Measurements from ENCODE around the gene APH1A. TPM values are rescaled to one million over a fixed set of nuclear protein-coding genes. Genes with fewer than 3 reads are reported as not detected.
"Not testable (repeated sequence)": the region's sequence is repeated elsewhere in the genome, so short reads cannot be mapped to it uniquely, and the experiment has no call there.

Gene APH1A
- total RNA-seq: 100 to 1,000 TPM; 115 to 140 TPM

DNA sequence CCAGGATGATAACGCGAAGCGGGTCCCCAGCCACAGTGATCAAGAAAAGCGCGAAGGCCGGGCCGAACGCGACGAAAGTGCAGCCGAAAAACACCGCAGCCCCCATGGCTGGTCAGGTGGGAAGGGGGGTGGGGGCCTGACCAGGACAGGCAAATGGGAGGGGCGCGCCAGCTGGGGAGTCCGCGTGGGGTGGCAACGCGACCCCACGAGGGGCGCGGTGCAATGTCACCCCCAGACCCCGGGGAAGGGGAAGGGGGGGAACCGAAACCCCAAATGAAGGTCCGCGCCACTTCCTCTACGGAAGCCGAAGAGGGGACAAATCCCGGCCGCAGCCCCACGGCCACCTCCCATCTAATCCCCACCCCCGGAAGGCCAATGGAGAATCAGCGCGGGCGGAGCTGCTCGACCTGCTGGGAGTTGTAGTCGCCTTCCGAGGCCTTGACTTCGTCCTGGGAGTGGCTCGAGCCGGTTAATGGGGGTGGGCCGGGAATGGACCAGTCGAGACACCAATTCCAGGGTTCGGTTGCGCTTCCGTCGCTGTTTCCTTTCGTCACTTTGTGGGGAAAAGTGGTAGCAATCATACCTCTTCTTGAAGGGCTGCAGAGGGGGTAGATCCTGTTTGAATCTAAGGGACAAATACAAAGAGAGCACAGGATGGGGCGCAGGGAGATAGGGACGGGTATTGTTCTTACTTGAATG, at the start of gene APH1A:
Gene APH1A (minus strand): TSS at position 312 of the 699 bp plus-strand sequence. CDS start 206 bp downstream, at position 106.
- Mint-ChIP-seq H3K4me3 (peak within 1 kb of the TSS; percentile 89), H3K36me3 (no peaks in the 10 kb centered on the region), H3K9me3 (no peaks in the 10 kb centered on the region), H3K27ac (peak within 1 kb of the TSS; percentile 84 to 95), H3K4me1 (ENCODE audit: low read depth in 2 of 2) (peaks cover 24 to 26% of the 10 kb centered on the region in 2 donors), H3K27me3 (no peaks in the 10 kb centered on the region)
- peak; percentile 96 for DNase-seq (ENCODE audit: low spot score)
- ATAC-seq: peak; percentile 98 to 99

DNA sequence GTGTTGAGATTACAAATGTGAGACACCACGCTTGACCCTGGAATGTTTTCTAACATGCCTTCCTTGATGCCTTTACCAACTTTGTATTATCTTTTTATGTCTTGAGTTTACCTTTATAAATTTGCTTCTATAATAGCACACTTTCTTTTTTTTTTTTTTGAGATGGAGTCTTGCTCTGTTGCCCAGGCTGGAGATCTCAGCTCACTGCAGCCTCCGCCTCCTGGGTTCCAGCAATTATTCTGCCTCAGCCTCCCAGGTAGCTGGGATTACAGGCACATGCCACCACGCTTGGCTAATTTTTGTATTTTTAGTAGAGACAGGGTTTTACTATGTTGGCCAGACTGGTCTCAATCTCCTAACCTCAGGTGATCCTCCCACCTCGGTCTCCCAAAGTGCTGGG, 45.9 kb upstream of the APH1A start:
- H3K27ac Mint-ChIP-seq; H3K4me1 Mint-ChIP-seq (ENCODE audit: low read depth in 2 of 2); H3K27me3 Mint-ChIP-seq; H3K4me3 Mint-ChIP-seq; H3K9me3 Mint-ChIP-seq; DNase-seq (ENCODE audit: low spot score); H3K36me3 Mint-ChIP-seq; ATAC-seq: not testable (repeated sequence)

DNA sequence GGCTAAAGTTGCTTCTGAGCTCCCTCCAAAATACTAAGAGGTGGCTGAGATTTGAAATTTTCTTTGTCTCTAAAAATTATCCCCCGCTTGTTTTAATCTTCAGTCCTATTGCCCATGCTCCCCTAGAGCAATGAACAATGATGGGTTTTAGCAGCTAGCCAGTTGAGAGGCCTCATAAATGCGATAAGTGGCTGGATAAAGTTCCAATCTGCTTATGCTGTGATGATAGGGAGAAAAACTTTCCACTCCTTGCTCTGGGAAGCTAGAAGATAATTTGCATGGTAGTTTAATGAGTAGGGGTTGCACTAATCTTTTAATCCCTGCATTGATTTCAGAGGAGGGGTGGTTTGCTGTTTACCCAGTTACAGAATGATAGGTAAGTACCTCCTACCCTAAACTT, 42.9 kb upstream of the APH1A start:
- Mint-ChIP-seq H3K9me3 (no peaks in the 10 kb centered on the region), H3K4me3 (no peak overlapping the region), H3K36me3 (peaks cover 10% of the 10 kb centered on the region), H3K4me1 (ENCODE audit: low read depth in 2 of 2) (peaks cover 0 to 3% of the 10 kb centered on the region in 2 donors), H3K27me3 (peaks cover 0 to 6% of the 10 kb centered on the region in 2 donors), H3K27ac (no peak overlapping the region)
- no peak for ATAC-seq
- no peak for DNase-seq (ENCODE audit: low spot score)

DNA sequence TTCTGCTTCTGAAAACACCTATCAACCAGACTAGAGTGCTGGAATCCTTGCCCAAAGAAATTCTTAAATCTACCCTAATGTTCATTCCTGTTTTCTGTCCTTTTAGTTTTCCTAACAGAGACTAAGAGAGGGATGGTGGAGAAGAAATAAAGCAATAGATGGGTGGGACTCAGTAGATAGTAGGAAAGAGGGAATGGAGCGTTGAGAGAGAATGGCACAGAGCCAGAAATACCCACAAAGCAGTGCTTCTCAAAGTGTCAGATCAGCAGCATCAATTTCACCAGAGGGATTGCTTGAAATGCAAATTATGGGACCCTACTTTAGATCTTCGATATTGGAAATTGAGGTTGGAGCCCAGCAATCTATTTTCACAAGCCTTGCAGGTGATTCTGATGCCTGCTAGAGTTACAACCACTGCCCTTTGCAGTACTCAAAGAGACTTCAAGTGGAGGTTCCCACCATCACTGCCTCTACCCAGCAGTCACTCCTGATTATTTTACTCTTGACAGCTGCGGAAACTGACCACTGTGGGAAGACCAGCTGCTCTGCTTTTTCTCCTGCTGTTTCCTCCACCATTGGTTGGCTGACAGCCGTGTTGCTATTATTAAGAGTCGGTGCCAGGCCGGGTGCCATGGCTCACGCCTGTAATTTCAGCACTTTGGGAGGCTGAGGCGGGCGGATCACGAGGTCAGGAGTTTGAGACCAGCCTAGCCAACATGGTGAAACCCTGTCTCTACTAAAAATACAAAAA, 41.1 kb upstream of the APH1A start:
- no peak overlapping the region for H3K4me3 Mint-ChIP-seq
- peaks cover 10% of the 10 kb centered on the region for H3K36me3 Mint-ChIP-seq
- no peak overlapping the region for H3K27ac Mint-ChIP-seq
- ATAC-seq (no peak), DNase-seq (ENCODE audit: low spot score) (no peak)
- peaks cover 0 to 3% of the 10 kb centered on the region in 2 donors for H3K4me1 Mint-ChIP-seq (ENCODE audit: low read depth in 2 of 2)
- H3K9me3 Mint-ChIP-seq: no peaks in the 10 kb centered on the region
- no peaks in the 10 kb centered on the region for H3K27me3 Mint-ChIP-seq

DNA sequence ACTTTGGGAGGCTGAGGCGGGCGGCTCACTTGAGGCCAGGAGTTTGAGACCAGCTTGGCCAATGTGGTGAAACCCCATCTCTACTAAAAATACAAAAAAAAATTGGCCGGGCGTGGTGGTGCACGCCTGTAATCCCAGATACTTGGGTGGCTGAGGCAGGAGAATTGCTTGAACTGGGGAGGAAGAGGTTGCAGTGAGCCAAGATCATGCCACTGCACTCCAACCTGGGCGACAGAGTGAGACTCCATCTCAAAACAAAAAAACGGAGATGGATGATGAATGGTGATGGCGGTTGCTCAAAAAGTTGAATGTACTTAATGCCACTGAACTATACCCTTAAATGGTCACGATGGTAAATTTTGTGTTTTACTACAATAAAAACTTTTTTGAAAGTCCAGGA, 39.8 kb upstream of the APH1A start:
- not testable (repeated sequence) for H3K9me3 Mint-ChIP-seq; H3K27ac Mint-ChIP-seq; ATAC-seq; H3K27me3 Mint-ChIP-seq; H3K4me3 Mint-ChIP-seq; H3K4me1 Mint-ChIP-seq (ENCODE audit: low read depth in 2 of 2); DNase-seq (ENCODE audit: low spot score)
- peaks cover 11% of the 10 kb centered on the region for H3K36me3 Mint-ChIP-seq

DNA sequence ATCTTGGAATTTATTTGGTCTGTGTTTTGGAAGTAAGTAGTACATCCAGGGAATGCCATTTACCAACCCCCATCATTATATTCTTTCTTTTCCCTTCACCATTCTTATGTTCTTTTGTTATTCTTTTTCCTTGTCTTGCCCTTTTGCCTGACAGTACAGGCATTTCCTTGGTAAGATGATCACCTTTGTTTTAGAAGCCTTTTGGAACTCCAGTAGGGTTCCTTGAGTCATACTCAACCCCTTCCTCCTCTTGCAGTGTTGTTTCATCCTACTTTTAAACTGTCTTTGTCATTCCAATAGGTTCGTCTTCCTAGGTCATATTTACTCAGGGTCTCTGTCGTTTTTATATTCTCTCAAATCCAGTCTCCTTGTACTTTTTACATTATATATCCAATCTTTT, 34.1 kb upstream of the APH1A start:
- Mint-ChIP-seq H3K4me3 (no peak overlapping the region), H3K4me1 (ENCODE audit: low read depth in 2 of 2) (peaks cover 3 to 5% of the 10 kb centered on the region in 2 donors), H3K27ac (no peak overlapping the region), H3K27me3 (no peaks in the 10 kb centered on the region), H3K36me3 (peaks cover 14% of the 10 kb centered on the region), H3K9me3 (no peaks in the 10 kb centered on the region)
- ATAC-seq: no peak
- no peak for DNase-seq (ENCODE audit: low spot score)

DNA sequence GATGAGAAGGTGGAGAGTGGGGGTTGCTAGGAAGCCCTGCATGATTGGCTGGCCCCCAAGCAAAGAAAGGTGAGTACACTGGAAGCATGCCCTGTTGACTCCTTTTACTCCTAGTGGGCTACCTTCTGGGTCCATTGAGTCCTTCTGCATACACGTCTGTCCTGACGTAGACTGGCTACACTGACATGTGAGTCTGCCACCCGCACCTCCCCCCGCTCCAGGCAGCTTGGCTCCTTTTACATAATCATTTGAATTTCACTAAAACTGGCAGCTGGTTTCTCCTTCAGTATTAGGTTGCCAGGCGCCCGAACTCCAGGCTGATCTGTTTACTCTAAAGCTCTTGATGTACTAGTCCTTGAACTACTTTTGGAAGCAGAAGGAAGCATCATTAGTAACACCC, 33.5 kb upstream of the APH1A start:
- H3K9me3 Mint-ChIP-seq: no peaks in the 10 kb centered on the region
- ATAC-seq (no peak), DNase-seq (ENCODE audit: low spot score) (no peak)
- peaks cover 3 to 5% of the 10 kb centered on the region in 2 donors for H3K4me1 Mint-ChIP-seq (ENCODE audit: low read depth in 2 of 2)
- no peak overlapping the region for H3K27ac Mint-ChIP-seq
- H3K36me3 Mint-ChIP-seq: peaks cover 13% of the 10 kb centered on the region
- no peak overlapping the region for H3K4me3 Mint-ChIP-seq
- H3K27me3 Mint-ChIP-seq: no peaks in the 10 kb centered on the region

DNA sequence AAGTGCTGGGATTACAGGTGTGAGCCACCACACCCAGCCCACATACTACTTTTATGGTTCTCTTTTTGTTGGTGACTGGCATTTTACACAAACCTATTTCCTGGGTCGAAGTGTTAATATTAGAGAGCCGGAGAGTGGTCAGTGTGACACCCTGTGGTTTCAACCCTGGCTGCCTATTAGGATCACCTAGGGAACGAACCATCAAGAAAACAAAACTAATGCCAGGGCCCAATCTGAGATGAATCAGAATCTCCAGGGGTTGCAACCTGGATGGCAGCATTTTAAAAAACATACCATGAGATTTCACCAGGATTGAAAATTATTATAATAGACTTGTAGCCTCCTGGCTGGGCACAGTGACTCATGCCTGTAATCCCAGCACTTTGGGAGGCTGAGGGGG, 30.9 kb upstream of the APH1A start:
- Mint-ChIP-seq H3K27ac (no peak overlapping the region), H3K36me3 (peaks cover 27% of the 10 kb centered on the region)

DNA sequence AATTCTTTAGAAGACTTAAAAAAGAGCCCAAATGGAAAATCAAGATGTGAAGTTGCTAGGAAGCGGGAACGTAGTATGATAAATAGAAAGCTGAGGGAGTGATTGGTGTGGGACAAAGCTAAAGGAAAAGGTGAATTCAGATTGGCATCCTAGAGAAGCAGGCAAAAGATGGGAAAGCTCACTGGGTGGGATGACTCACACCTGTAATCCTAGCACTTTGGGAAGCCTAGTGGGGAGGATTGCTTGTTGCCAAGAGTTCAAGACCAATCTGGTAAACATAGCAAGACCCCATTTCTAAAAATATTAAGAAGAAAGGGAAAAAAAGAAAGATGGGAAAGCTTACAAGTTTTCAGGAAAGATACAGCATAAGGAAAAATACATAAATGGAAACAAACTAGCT, 26.7 kb upstream of the APH1A start:
- peaks cover 0 to under 1% of the 10 kb centered on the region in 2 donors for H3K27me3 Mint-ChIP-seq
- H3K4me1 Mint-ChIP-seq (ENCODE audit: low read depth in 2 of 2): peaks cover 20 to 24% of the 10 kb centered on the region in 2 donors
- no peak for DNase-seq (ENCODE audit: low spot score)
- H3K27ac Mint-ChIP-seq: peak overlapping the region; percentile 1 to 9
- ATAC-seq: no peak
- H3K9me3 Mint-ChIP-seq: no peaks in the 10 kb centered on the region
- H3K36me3 Mint-ChIP-seq: peaks cover 14% of the 10 kb centered on the region
- peak overlapping the region; percentile 34 for H3K4me3 Mint-ChIP-seq

More for the DNA sequence above, 30.9 kb upstream of the APH1A start:
- H3K9me3 Mint-ChIP-seq: no peaks in the 10 kb centered on the region
- no peaks in the 10 kb centered on the region for H3K27me3 Mint-ChIP-seq
- DNase-seq (ENCODE audit: low spot score) (no peak), ATAC-seq (no peak)
- no peak overlapping the region for H3K4me3 Mint-ChIP-seq
- peaks cover 11 to 19% of the 10 kb centered on the region in 2 donors for H3K4me1 Mint-ChIP-seq (ENCODE audit: low read depth in 2 of 2)

DNA sequence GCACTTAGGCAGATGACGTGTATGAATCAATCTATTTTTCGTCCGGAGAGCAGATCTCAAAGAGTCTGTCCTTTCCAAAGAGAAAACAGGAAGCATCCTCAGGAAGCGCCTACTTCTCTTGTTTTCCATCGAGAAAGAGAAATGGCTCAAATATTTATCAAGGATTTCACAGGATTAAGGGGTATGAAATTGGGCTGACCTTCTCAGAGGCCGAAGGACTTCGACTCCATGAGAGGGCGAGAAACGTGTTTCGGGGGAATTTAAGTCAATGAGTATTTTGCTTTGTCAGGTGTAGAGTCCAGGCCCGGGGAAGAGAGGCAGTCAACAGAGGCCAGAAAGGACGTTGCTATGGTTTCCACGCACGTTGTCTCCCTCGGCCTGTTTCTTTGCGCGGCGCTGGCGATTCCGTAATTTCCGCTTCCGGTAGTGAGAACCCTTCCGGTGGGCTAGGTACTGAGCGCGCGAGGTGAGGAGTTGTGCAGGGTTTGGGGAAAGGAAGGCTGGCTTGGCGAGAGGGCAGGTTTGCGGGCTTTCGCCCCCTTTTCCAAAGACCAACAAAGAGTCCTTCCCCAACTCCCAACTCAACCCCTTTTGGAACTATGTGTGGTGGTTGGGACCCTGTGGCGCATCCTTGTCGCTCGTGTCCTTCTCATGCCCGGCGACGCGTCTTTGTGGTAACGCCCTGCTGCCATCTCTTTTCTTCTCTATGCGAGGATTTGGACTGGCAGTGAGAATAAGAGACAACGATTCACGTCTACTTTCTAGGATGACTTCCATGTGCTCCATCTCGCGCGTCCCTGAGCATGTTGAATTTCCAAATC, 24.8 kb upstream of the APH1A start, which contains the start of gene MRPS21:
Gene MRPS21 (plus strand): TSS at position 429 of the 821 bp plus-strand sequence. CDS start 506 bp downstream, outside the sequence.
- peaks cover 0 to 4% of the 10 kb centered on the region in 2 donors for H3K27me3 Mint-ChIP-seq
- peak within 1 kb of the TSS; percentile 87 to 94 for H3K27ac Mint-ChIP-seq
- H3K4me1 Mint-ChIP-seq (ENCODE audit: low read depth in 2 of 2): peaks cover 20 to 24% of the 10 kb centered on the region in 2 donors
- peaks cover 14% of the 10 kb centered on the region for H3K36me3 Mint-ChIP-seq
- peak within 1 kb of the TSS; percentile 93 for H3K4me3 Mint-ChIP-seq
- no peaks in the 10 kb centered on the region for H3K9me3 Mint-ChIP-seq
- peak; percentile 99 to 100 for ATAC-seq
- peak; percentile 92 for DNase-seq (ENCODE audit: low spot score)

DNA sequence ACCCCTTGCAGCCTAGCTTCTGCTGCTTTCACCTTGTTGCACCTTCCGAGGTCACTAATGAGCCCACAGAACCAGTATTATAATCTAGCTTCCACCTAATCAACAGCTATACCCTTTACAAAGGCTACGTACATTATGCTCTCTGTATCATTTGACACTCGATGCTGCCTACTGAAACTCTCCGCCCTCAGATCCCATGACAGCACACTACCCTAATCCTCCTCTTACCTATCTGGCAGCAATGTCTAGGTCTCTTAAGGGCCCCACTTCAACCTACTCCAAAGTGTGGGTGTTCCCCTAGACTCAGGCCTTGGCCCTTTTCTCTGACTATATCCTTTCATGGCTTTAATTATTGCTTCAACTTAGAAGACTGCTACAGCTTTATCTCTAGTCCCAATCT, 20.0 kb upstream of the APH1A start:
- Mint-ChIP-seq H3K9me3 (no peaks in the 10 kb centered on the region), H3K27ac (no peak overlapping the region), H3K4me3 (no peak overlapping the region), H3K4me1 (ENCODE audit: low read depth in 2 of 2) (peaks cover 9 to 10% of the 10 kb centered on the region in 2 donors), H3K27me3 (peaks cover 0 to 11% of the 10 kb centered on the region in 2 donors), H3K36me3 (no peaks in the 10 kb centered on the region)
- ATAC-seq (no peak), DNase-seq (ENCODE audit: low spot score) (no peak)

DNA sequence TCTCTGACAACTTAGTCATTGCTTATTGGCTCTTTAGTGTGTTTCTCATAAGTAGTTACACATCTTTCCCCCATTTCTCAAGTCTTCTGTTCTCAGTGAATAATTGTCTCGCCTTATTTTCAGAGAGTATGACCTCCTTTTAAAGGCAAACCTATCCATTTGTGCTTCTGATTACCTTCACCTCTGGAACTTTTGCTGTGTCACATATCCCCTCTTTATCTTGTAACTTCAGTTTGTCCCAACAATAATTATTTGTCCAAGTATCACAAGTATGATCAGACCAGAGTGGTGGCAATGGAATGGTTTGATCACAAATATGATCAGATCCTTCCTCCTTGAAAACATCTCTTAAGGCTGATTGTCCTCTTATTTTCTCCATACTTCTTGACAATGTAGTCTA, 19.6 kb upstream of the APH1A start:
- Mint-ChIP-seq H3K36me3 (no peaks in the 10 kb centered on the region), H3K4me1 (ENCODE audit: low read depth in 2 of 2) (peaks cover 6 to 7% of the 10 kb centered on the region in 2 donors), H3K9me3 (no peaks in the 10 kb centered on the region), H3K4me3 (no peak overlapping the region), H3K27me3 (peaks cover 0 to 11% of the 10 kb centered on the region in 2 donors), H3K27ac (no peak overlapping the region)
- ATAC-seq (no peak), DNase-seq (ENCODE audit: low spot score) (no peak)

DNA sequence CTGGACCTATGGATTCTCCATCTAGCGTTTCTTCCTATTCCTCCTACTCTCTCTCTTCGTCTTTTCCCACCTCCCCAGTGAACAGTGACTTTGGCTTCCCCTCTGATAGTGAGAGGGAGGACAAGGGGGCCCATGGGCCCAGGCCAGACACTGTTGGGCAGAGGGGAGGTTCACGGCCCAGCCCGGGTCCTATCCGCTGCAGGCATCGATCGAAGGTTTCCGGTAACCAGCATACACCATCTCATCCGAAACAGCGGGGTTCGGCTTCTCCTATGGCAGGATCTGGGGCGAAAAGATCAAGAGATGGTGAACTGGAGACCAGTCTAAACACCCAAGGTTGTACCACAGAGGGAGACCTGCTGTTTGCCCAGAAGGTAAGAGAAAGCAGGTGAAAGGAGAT, 14.4 kb upstream of the APH1A start:
- H3K36me3 Mint-ChIP-seq: no peaks in the 10 kb centered on the region
- H3K27me3 Mint-ChIP-seq: peaks cover 7 to 27% of the 10 kb centered on the region in 2 donors
- no peak overlapping the region for H3K27ac Mint-ChIP-seq
- H3K4me1 Mint-ChIP-seq (ENCODE audit: low read depth in 2 of 2): peaks cover 21% of the 10 kb centered on the region in 2 donors
- H3K4me3 Mint-ChIP-seq: peak overlapping the region; percentile 92
- DNase-seq (ENCODE audit: low spot score): no peak
- no peaks in the 10 kb centered on the region for H3K9me3 Mint-ChIP-seq
- no peak for ATAC-seq
